ENCODE results near the gene CITED2. TPM values are rescaled to one million over a fixed set of nuclear protein-coding genes. Genes with fewer than 3 reads are reported as not detected.
"Not testable (repeated sequence)": the region's sequence is repeated elsewhere in the genome, so short reads cannot be mapped to it uniquely, and the experiment has no call there.

The CITED2 gene
- total RNA-seq, 2 donors from 2014 or later, result 113 to 119 TPM

DNA sequence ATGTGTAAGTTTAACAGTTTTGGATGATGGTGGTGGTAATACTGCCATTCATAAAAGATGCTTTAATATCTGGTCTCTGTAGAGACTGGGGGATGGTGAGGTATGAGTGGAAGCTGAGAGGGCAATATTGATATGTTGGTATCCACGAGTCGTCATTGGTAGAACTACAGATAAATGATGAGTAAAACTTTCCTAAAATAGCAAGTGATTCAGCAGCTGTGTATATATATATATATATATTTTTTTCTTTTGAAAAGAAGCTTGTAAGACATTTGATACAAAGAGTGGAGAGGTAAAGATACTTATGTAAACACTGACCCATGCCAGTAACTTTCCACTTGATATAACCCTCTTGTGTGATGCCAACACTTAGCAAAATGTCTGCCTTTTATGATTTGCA lies 41.7 kb upstream of the CITED2 start:
- DNase-seq, result no peak
- no peaks in the 10 kb centered on the region for H3K36me3 ChIP-seq
- no peaks in the 10 kb centered on the region for H3K9me3 ChIP-seq
- no peak overlapping the region for H3K9ac ChIP-seq (ENCODE audit: low read depth in 2 of 2, low read length in 2 of 2)
- no peaks in the 10 kb centered on the region for H3K27me3 ChIP-seq
- H3K27ac ChIP-seq, result no peak overlapping the region
- TF ChIP-seq, protein P1, sequence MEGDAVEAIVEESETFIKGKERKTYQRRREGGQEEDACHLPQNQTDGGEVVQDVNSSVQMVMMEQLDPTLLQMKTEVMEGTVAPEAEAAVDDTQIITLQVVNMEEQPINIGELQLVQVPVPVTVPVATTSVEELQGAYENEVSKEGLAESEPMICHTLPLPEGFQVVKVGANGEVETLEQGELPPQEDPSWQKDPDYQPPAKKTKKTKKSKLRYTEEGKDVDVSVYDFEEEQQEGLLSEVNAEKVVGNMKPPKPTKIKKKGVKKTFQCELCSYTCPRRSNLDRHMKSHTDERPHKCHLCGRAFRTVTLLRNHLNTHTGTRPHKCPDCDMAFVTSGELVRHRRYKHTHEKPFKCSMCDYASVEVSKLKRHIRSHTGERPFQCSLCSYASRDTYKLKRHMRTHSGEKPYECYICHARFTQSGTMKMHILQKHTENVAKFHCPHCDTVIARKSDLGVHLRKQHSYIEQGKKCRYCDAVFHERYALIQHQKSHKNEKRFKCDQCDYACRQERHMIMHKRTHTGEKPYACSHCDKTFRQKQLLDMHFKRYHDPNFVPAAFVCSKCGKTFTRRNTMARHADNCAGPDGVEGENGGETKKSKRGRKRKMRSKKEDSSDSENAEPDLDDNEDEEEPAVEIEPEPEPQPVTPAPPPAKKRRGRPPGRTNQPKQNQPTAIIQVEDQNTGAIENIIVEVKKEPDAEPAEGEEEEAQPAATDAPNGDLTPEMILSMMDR (IDR thresholded peaks at IDR 0.05), result no peak
- no peaks in the 10 kb centered on the region for H3K4me1 ChIP-seq
- intact Hi-C loops (cut with DNase I), result no loop called here
- H3K4me3 ChIP-seq, result no peak overlapping the region

DNA sequence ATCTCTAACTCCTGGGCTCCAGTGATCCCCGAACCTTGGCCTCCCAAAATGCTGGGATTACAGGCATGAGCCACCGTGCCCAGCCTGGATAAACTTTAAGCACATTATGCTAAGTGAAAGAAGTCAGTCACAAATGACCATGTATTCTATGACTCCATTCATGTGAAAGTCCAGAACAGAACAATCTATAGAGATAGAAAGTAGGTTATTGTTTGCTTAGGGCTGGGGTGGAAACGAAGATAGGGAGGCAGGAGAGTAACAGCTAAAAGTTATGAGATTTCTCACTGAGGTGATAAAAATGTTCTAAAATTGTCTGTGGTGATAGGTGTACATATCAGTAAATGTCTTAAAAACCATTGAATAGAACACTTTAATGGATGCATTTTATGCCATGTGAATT lies 40.9 kb upstream of the CITED2 start:
- no peaks in the 10 kb centered on the region for H3K4me1 ChIP-seq
- no peak overlapping the region for H3K27ac ChIP-seq
- TF ChIP-seq, protein P1 (IDR thresholded peaks at IDR 0.05), result no peak
- H3K4me3 ChIP-seq, result no peak overlapping the region
- H3K9ac ChIP-seq (ENCODE audit: low read depth in 2 of 2, low read length in 2 of 2), result no peak overlapping the region
- no peaks in the 10 kb centered on the region for H3K27me3 ChIP-seq
- intact Hi-C loops (cut with DNase I), result no loop called here
- no peak for DNase-seq
- no peaks in the 10 kb centered on the region for H3K9me3 ChIP-seq
- no peaks in the 10 kb centered on the region for H3K36me3 ChIP-seq

DNA sequence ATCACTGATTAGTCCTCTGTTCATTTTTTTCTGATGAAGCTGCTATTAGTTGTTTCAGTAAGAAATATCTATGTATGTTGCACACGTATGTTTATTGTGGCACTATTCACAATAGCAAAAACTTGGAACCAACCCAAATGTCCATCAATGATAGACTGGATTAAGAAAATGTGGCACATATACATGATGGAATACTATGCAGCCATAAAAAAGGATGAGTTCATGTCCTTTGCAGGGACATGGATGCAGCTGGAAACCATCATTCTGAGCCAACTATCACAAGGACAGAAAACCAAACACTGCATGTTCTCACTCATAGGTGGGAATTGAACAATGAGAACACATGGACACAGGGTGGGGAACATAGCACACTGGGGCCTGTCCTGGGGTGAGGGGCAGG lies 37.7 kb upstream of the CITED2 start:
- H3K4me1 ChIP-seq; H3K27ac ChIP-seq; H3K27me3 ChIP-seq; H3K9me3 ChIP-seq; intact Hi-C loops (cut with DNase I); H3K36me3 ChIP-seq; DNase-seq; H3K4me3 ChIP-seq; H3K9ac ChIP-seq (ENCODE audit: low read depth in 2 of 2, low read length in 2 of 2): not testable (repeated sequence)

DNA sequence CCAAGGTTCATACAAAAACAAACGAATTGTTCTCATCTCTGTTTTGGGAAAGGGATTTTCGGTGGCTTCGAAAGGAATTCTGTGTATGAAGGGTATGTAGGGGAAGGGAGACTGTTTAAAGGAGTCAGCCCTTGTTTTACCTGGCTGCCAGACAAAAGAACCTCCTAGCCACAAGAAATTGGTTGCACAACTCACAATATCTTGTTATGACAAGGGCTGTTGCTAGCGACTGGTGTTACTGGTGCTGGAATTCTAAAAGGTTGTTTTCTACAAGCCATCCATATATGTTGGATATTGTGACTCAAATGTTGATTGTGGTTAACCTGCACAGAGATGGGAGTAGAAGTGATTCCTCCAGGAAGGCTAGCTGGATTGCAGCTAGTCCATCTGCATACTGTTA lies 34.6 kb upstream of the CITED2 start:
- H3K4me3 ChIP-seq, result no peak overlapping the region
- TF ChIP-seq, protein P1 (IDR thresholded peaks at IDR 0.05), result no peak
- H3K27ac ChIP-seq, result no peak overlapping the region
- H3K9ac ChIP-seq (ENCODE audit: low read depth in 2 of 2, low read length in 2 of 2), result no peak overlapping the region
- H3K4me1 ChIP-seq, result no peaks in the 10 kb centered on the region
- DNase-seq, result no peak
- intact Hi-C loops (cut with DNase I), result no loop called here
- no peaks in the 10 kb centered on the region for H3K9me3 ChIP-seq
- no peaks in the 10 kb centered on the region for H3K27me3 ChIP-seq
- no peaks in the 10 kb centered on the region for H3K36me3 ChIP-seq

DNA sequence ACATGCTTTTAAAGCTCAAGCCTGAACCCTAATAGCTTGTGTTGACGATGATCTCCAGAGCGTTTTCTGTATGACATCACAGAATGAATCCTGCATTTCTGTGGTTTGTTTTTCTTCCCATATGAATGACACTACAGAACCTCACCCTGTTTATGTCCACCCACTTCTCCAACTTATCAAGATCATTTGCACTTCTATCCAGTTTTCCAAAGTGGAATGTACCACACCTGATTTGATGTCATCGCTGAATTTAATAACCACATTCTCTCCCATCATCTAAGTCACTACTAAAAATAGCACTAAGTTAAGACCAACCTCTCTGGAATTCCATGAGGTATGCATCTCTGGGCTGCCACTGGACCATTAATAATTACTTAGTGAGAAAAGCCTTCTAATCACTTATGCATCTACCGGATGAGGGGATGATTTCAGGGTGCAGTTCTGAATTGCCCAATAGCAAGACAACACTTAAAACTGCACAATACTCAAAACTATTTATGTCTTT lies 33.3 kb upstream of the CITED2 start:
- TF ChIP-seq, protein P1 (IDR thresholded peaks at IDR 0.05), result no peak
- H3K9ac ChIP-seq (ENCODE audit: low read depth in 2 of 2, low read length in 2 of 2), result no peak overlapping the region
- no peaks in the 10 kb centered on the region for H3K36me3 ChIP-seq
- no peak for DNase-seq
- intact Hi-C loops (cut with DNase I), result no loop called here
- H3K4me3 ChIP-seq, result no peak overlapping the region
- H3K9me3 ChIP-seq, result no peaks in the 10 kb centered on the region
- H3K27ac ChIP-seq, result no peak overlapping the region
- H3K27me3 ChIP-seq, result no peaks in the 10 kb centered on the region
- no peaks in the 10 kb centered on the region for H3K4me1 ChIP-seq

DNA sequence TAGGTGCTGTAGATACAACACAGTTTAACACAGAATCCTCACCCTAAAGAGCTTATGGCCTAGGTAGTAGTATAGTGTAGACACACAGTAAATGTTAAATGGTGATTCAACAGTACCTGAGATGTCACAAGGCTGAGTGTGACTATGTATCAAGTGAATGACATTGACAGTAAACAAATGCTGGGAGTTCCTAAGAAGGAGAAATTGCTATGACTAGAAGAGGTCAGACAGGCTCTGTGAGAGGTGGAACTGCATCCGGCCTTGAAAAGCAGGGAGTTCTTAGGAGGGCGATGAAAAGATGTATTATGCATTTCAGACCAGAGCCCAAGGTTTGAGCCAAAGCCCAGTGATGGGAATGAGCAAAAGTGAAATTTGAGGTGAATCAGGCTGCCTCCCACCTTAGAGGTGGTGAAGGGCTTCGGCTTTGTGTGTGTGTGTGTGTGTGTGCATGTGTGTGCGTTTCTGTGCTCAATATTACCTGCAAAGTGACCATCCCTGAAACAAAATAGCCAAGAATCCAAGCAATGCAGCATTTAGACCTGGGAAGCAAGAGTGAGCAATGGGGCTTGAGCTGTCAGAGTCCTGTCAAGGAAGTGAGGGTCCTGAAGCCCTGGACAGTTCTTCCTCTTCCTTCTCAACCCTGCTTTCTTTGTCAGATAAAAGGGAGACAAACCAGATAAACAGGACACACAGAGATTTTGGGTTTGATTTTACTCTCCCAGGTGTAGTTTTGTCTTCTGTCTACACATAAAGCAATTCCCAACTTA lies 32.3 kb upstream of the CITED2 start:
- Histone ChIP-seq H3K4me1 (no peaks in the 10 kb centered on the region), H3K9me3 (no peaks in the 10 kb centered on the region), H3K36me3 (no peaks in the 10 kb centered on the region), H3K9ac (ENCODE audit: low read depth in 2 of 2, low read length in 2 of 2) (no peak overlapping the region), H3K27ac (no peak overlapping the region), H3K4me3 (no peak overlapping the region), H3K27me3 (no peaks in the 10 kb centered on the region)
- intact Hi-C loops (cut with DNase I), result no loop called here
- DNase-seq, result no peak
- TF ChIP-seq, protein P1 (IDR thresholded peaks at IDR 0.05), result no peak

All from colonic mucosa (tissue), 4 donors.